AG04449 (cell line): Measurements from ENCODE around the gene GOLGA8R.
"Not testable (repeated sequence)": the region's sequence is repeated elsewhere in the genome, so short reads cannot be mapped to it uniquely, and the experiment has no call there.

Source experiments
- CTCF ChIA-PET: fragments of 350-600 bp; formaldehyde crosslinking; extraction: SDS; loops from one replicate; lab custom pipeline; 2021; ENCODE audit warnings: antibody characterized with exemption; lab: Yijun Ruan, JAX
- POLR2A ChIA-PET: fragments of 400-600, 350-600 bp; formaldehyde crosslinking; extraction: SDS; loops from one replicate; lab custom pipeline; 2020; ENCODE audit warnings: antibody characterized with exemption, inconsistent platforms; lab: Yijun Ruan, JAX
- DNase-seq: peaks from one replicate; pipeline ENCODE4 v3.0.0-alpha.2; 2010; ENCODE audit warnings: low read depth, low spot score
- H3K4me3 ChIP-seq: 2 replicates; pipeline ENCODE4 v1.5.1; 2011; ENCODE audit warnings: low read depth, mild to moderate bottlenecking, control low read depth, low read length

The GOLGA8R gene

DNA sequence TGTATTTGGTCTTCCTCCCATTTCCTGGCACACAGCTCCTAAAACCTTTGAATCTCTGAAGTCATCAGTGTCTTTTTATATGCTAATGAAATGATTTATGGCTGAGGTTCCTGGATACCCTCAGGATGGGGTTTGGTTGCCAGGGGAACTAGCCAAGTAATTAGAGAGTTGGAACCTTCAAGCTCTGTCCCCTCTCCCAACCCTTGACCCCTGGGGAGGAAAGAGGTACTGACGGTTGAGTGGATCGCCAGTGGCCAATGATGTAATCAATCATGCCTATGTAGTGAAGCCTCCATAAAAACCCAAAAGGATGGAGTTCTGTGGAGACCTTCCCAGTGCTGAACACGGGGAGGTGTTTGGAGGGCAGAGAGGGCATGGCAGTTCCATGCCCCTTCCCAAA lies 45.8 kb downstream of the GOLGA8R start:
- CTCF ChIA-PET, POLR2A ChIA-PET: not testable (repeated sequence)

DNA sequence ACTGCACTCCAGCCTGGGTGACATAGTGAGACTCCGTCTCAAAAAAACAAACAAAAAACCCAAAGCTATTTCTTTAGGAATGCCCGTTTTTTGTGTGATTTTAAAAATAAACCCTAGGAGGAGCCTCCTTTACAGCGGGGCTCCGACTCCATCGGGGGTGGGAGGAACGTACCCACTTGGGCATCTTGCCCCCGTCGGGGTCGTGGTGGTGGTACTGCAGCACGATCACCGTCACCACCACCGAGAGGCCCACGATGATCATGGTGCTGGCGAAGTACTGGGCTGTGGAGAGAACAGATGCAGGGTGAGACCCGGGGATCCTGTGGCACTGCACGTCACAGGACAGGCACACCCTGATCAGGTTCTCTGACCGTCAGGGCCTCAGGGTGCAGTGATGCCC lies 46.8 kb downstream of the GOLGA8R start:
- DNase-seq, H3K4me3 ChIP-seq, CTCF ChIA-PET, POLR2A ChIA-PET: not testable (repeated sequence)

More for the DNA sequence above, 45.8 kb downstream of the GOLGA8R start:
- not testable (repeated sequence) for H3K4me3 ChIP-seq, DNase-seq

DNA sequence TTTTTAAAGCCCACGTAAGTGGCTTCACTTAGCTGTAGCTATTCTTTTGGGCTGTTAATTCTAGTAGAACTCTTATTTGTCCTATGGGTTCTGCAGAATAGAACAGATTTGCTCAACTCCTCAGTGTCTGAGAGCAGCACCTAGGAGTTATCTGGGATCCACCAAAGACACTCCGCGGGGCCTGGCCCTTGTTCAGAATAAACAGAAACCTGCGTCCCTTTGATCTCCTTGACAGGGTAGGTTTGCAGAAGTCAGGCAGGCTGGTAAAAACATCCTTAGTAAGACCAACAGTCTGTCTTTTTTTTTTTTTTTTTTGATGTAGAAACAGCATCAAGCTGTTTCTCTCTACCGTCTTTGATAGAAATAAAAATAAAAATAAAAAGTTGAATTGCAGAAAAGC lies 52.7 kb downstream of the GOLGA8R start:
- H3K4me3 ChIP-seq, CTCF ChIA-PET, DNase-seq, POLR2A ChIA-PET: not testable (repeated sequence)

DNA sequence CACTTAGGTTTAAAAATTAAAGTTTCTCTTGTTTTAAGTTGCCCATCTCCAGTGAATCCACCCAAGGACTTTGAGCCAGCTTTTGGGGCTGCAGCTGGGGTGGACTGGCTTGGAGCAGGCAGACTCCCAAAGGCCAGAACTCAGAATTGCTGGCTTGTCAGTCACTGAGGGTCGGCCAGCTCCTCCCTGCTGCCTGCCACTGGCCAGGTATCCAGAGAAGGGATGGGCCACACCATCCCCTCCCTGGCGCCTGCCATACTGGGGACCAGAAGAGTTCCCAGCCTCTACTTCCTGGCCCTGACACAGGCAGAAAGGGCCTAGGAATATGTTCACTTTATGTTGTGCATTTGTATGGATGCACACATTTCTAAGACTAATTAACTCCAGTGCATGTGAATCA lies 53.1 kb downstream of the GOLGA8R start:
- H3K4me3 ChIP-seq, CTCF ChIA-PET, POLR2A ChIA-PET, DNase-seq: not testable (repeated sequence)

DNA sequence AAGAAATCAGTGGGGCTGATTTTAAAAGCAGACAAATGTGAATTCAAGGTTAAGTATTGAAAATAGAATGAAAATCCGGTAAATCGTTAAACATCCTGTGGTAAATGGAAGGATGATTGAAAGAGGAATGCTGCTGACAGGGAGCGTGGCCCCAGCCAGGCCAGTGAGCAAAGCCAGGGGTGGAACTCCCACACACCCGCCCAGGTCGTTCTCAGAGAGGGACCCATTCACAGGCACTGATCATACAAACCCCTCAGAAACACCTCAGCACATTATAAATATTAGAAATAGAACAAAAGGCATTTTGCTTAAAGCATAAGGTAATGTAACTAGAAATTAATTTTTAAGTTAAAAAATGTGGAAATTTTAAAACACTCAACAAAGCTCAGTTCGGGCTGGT lies 59.0 kb downstream of the GOLGA8R start:
- POLR2A ChIA-PET, DNase-seq, CTCF ChIA-PET: not testable (repeated sequence)

More for the DNA sequence above, 59.0 kb downstream of the GOLGA8R start:
- H3K4me3 ChIP-seq, result not testable (repeated sequence)
